Ecto neural progenitor cell (in vitro differentiated cells): Measurements from ENCODE around the gene OR2V2.
"Not testable (repeated sequence)": the region's sequence is repeated elsewhere in the genome, so short reads cannot be mapped to it uniquely, and the experiment has no call there.

Source experiments
- DNase-seq: peaks from one replicate; pipeline ENCODE4 v3.0.0-alpha.2; 2018; ENCODE audit warnings: low spot score

OR2V2 gene

GRCh38 chr5:181169459-181170236, 22.3 kb downstream of the OR2V2 start:
- peak; percentile 86 for DNase-seq

GRCh38 chr5:181170237-181170825, 22.9 kb downstream of the OR2V2 start:
- no peak for DNase-seq

DNA sequence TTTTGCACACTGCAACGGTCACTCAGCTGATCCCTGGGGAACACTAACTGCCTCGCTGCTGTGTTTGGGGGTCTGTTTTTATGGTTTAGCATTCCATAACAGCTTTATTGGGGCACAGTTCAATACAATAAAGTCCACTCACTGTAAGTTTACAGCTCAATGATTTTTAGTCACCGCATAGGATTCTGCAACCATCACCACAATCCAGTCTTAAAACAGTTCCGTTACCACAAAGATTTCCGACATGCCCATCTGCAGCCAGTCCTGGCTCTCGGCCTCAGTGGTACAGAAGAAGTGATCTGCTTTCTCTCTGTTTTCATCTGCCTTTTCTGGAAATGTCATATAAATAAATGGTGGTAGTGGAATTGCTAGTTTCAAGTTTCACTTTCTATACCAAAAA, 23.6 kb downstream of the OR2V2 start:
- DNase-seq: no peak

DNA sequence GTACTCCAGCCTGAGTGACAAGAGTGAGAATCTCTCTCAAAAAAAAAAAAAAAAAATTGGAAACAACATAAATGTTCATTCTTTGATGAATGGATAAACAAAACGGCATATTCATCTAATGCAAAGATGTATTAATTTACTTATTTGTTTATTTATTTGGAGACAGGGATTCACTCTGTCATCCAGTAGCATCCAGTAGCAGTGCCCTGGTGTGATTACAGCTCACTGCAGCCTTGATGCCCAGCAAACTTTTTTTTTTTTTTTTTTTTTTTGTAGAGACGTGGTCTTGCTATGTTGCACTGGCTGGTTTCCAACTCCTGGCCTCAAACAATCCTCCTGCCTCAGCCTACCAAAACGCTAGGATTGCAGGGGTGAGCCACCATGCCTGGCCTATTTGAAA, 24.4 kb downstream of the OR2V2 start:
- DNase-seq: no peak

DNA sequence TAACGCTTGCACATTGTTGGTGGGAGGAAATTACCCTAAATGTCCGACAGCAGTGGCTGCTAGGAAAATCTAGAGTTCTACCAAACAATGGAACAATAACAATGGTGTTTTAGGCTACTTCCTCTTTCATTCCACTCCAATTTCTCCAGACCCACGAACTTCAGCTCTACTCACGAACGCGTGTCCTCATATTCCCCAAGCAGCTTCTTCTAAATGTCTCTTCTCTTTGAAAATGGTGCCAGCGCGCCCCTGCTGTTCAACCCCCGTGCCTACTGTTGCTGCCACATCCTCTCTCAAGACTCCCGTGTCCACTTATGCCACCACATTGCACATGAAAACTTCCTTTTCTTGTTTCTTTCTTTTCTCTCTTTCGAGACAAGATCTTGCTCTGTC, 25.6 kb downstream of the OR2V2 start:
- no peak for DNase-seq

GRCh38 chr5:181173420-181174342, 26.3 kb downstream of the OR2V2 start:
- peak; percentile 67 for DNase-seq

DNA sequence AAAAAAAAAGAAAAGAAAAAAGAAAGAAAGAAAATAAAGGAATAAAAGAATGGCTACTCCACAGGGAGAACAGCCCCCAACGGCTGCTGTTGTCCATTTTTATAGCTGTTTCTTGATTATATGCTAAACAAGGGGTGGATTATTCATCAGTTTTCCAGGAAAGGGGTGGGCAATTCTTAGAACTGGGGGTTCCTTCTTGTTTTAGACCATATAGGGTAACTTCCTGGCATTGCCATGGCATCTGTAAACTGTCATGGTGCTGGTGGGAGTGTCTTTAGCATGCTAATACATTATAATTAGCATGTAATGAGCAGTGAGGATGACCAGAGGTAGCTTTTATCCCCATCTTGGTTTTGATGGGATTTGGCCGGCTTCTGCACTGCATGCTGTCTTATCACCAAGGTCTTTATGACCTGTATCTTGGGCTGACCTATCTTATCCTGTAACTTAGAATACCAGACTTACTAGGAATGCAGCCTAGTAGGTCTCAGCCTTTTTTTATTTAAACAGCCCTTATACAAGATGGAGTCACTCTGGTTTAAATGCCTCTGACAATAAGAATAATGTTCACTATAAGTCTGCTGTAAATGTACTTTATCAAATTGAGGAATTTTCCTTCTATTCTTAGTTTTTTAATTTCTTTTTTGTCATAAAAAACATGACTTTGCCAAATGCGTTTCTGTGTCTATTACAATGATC, 29.0 kb downstream of the OR2V2 start:
- no peak for DNase-seq

DNA sequence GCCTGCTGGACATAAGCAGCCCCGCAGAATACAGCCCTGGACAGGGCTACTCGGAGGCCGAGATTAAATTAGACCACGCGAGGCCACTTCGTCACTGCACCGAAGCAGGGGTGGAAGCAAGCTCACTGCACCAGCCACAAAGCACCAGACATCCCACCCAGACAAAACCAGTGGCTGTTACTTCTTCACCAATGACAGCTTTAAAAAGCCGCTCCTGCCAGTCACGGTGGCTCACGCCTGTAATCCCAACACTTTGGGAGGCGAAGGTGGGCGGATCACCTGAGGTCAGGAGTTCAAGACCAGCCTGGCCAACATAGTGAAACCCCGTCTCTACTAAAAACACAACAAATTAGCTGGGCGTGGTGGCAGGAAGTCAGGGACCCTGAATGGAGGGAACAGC, 30.2 kb downstream of the OR2V2 start:
- DNase-seq: not testable (repeated sequence)

- no peak for DNase-seq
Measured at GRCh38 chr5:181181650-181182565, 34.5 kb downstream of the OR2V2 start.

DNA sequence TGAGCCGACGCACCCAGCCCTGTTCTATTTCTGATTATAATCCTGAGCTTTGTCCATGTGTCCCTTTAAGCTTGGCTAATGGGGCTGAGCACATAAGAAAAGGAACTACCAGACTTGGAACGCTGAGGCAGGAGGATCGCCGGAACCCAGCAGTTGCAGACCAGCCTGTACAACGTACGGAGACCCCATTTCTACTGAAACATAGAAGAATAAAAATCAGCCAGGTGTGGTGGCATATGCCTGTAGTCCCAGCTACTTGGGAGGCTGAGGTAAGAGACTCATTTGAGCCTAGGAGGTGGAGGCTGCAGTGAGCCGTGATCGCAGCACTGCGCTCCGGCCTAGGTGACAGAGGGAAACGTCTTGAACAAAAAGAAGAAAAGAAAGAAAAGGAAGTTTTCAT, 35.3 kb downstream of the OR2V2 start:
- DNase-seq: no peak

- no peak for DNase-seq
Measured at GRCh38 chr5:181184845-181185216, 37.4 kb downstream of the OR2V2 start.

DNA sequence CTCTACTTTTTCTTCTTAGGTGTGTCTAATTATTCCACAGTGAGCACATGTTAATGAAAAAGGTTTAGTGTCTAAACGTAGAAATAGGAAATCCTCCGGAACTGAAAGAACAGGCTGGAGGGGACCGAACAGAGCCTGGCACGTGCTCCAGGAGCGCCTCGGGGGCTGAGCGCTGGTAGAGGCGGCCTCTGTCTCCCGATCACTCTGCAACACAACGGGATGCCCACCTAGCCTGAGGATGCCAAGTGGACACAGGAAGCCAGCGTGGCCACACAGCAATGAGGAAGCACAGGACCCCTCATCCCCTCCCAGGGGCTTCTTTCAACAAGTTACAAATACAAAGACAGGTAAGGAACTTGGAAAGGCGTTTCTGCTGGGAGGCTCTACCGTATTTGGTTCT, 38.2 kb downstream of the OR2V2 start:
- DNase-seq: no peak

- no peak for DNase-seq
Measured at GRCh38 chr5:181186022-181186421, 38.6 kb downstream of the OR2V2 start.

GRCh38 chr5:181186986-181187499, 39.7 kb downstream of the OR2V2 start:
- DNase-seq: no peak

DNA sequence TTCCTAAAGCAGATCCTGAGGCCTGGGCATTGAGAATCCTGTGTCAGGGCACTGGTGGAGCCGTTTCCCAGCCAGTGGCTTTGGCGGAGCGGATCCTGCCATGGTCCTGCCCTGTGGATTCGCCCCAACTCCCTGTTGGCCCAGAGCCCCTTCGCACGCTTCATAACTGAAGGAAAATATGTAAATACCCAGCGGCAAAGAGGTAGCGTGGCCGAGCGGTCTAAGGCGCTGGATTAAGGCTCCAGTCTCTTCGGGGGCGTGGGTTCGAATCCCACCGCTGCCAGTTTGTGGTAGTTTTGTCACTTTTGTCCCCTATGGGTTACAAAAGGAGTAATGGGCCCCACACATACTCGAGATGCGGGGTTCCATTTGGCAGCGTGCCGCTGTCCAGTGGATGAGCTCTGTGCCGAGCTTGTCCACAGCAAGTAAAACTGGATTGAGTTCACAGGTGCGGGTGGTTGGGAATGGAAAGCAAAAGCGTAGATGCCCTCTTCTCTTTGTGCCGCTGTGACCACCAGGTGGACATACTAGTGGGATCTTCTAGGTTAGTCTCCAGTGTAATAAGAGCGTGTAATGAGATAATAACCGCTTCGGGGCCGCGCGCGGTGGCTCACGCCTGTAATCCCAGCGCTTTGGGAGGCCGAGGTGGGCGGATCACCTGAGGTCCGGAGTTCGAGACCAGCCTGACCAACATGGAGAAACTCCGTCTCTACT, 40.3 kb downstream of the OR2V2 start:
- peak; percentile 90 for DNase-seq

DNA sequence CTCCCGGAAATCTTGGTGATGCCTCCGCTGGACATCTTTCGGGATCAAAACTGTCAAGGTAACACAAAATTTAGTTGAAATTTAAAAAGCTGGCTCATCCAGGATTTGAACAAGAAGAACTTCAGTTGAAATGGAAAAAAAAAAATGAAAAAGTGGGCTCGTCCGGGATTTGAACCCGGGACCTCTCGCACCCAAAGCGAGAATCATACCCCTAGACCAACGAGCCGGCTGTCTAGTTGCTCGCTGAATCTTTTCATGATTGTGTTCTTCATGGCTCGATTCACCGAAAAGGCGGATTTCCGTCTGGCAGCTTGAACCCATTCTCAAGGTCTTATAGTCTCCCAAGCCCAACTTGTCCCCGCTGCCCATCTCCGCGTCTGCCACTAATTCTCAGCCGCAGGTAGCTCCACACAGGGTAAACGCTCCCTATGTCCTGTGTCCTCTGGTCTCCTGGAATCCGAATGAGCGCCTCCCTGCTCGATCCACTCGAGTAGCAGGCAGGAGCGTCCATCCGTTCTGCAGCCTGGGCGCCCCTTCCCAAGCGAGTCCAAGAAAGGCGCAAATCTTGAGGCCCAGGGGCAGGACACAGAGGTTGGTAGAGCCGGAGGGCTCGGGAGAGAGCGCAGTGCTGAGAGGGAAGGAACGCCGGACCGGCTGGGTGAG, 41.4 kb downstream of the OR2V2 start:
- DNase-seq: peak; percentile 91

- no peak for DNase-seq
Measured at GRCh38 chr5:181189363-181189961, 42.1 kb downstream of the OR2V2 start.

DNA sequence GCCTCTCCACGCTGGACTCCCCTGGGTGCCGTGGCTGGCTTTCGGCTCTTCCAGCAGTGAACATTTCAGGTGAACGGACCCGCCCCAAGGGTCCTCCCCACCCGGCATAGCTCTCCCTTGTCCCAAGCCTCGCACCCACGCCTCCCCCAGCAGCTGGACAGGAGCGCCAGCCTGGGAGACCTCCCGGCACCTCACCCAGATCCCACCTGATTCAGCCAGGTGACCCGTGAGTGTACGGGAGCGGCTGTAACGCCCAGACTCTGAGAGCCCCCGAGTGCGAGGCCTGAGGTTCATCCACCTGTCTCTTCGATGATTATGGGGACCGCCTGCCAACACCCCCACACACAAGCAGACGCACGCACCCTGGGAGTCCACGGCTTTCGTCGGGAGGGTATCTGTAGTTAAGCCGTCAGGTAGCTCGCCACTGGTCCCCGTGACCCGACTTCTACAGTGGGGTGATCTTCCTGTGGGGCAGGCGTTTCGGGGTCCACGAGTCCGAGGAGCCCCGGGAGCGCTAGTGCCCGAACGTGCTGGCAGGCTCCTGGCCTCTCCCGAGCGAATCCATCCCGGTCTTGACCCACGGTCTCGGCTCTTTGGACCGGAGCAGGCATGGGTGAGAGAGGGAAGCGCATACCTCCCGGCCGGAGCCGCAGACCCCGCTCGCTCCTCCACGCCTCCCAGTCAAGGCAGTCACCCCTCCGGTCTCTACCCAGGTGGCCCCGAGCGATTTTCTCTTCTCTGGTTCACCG, 42.8 kb downstream of the OR2V2 start:
- no peak for DNase-seq
